ENCODE data around the gene KHDC4. TPM values are rescaled to one million over a fixed set of nuclear protein-coding genes. Genes with fewer than 3 reads are reported as not detected.

Gene KHDC4
- total RNA-seq, 3 donors from 2014 or later (not counting 1 experiment from before 2014, with no cell fraction given) = 61.9 to 101 (median 85.9) TPM

- H3K27me3 Mint-ChIP-seq (ENCODE audit: low read depth in 2 of 2) = no peaks in the 10 kb centered on the region
- no peaks in the 10 kb centered on the region for H3K36me3 Mint-ChIP-seq
- Histone ChIP-seq H3K4me3 (ENCODE audit: low read length) (no peak overlapping the region), H3K27me3 (ENCODE audit: control insufficient read depth, insufficient read depth, low read length) (no peaks in the 10 kb centered on the region), H3K9me3 (ENCODE audit: control insufficient read depth, insufficient read depth, low read length) (no peaks in the 10 kb centered on the region), H3K36me3 (ENCODE audit: control insufficient read depth, insufficient read depth, low read length) (peaks cover 8% of the 10 kb centered on the region), H3K27ac (ENCODE audit: low read length) (peak overlapping the region; percentile 79), H3K4me1 (ENCODE audit: control insufficient read depth, insufficient read depth, low read length) (peaks cover 83% of the 10 kb centered on the region)
- WGBS (ENCODE audit: insufficient coverage) = 89% methylated on average over 2 of the region's 3 CpGs
- intact Hi-C loops (cut with micrococcal nuclease) = no loop called here
- ATAC-seq (no peak), DNase-seq (peak in 1 of 2 donors; percentile 5)
- peak overlapping the region; percentile 90 to 94 for H3K27ac Mint-ChIP-seq
- TF ChIP-seq CTCF (IDR thresholded peaks at IDR 0.05) = no peak
- H3K4me3 Mint-ChIP-seq = peak overlapping the region; percentile 92
- no peaks in the 10 kb centered on the region for H3K9me3 Mint-ChIP-seq
- peaks cover 88 to 91% of the 10 kb centered on the region in 2 donors for H3K4me1 Mint-ChIP-seq
Observed at GRCh38 chr1:155973723-155974122, 39.5 kb upstream of the KHDC4 start.

- no peaks in the 10 kb centered on the region for H3K36me3 Mint-ChIP-seq
- peak overlapping the region; percentile 92 for H3K4me3 Mint-ChIP-seq
- Histone ChIP-seq H3K4me3 (ENCODE audit: low read length) (no peak overlapping the region), H3K9me3 (ENCODE audit: control insufficient read depth, insufficient read depth, low read length) (no peaks in the 10 kb centered on the region), H3K4me1 (ENCODE audit: control insufficient read depth, insufficient read depth, low read length) (peaks cover 97% of the 10 kb centered on the region), H3K36me3 (ENCODE audit: control insufficient read depth, insufficient read depth, low read length) (peaks cover 23% of the 10 kb centered on the region), H3K27ac (ENCODE audit: low read length) (peak overlapping the region; percentile 24), H3K27me3 (ENCODE audit: control insufficient read depth, insufficient read depth, low read length) (no peaks in the 10 kb centered on the region)
- peak in 1 of 2 donors; percentile 3 for DNase-seq
- H3K9me3 Mint-ChIP-seq = no peaks in the 10 kb centered on the region
- no peak for ATAC-seq
- no peak for TF ChIP-seq CTCF (IDR thresholded peaks at IDR 0.05)
- H3K27me3 Mint-ChIP-seq (ENCODE audit: low read depth in 2 of 2) = no peaks in the 10 kb centered on the region
- 79% methylated on average over 9 of the region's 9 CpGs for WGBS (ENCODE audit: insufficient coverage)
- H3K4me1 Mint-ChIP-seq = peaks cover 99 to 100% of the 10 kb centered on the region in 2 donors
- intact Hi-C loops (cut with micrococcal nuclease) = no loop called here
- peak overlapping the region; percentile 89 to 90 for H3K27ac Mint-ChIP-seq
Observed at GRCh38 chr1:155971910-155972809, 37.9 kb upstream of the KHDC4 start.

GRCh38 chr1:155970531-155971167 lies 36.4 kb upstream of the KHDC4 start:
- Mint-ChIP-seq H3K27ac (peak overlapping the region; percentile 89 to 90), H3K4me3 (peak overlapping the region; percentile 73), H3K36me3 (no peaks in the 10 kb centered on the region), H3K9me3 (no peaks in the 10 kb centered on the region), H3K27me3 (ENCODE audit: low read depth in 2 of 2) (no peaks in the 10 kb centered on the region), H3K4me1 (peaks cover 94 to 99% of the 10 kb centered on the region in 2 donors)
- Histone ChIP-seq H3K4me3 (ENCODE audit: low read length) (no peak overlapping the region), H3K27me3 (ENCODE audit: control insufficient read depth, insufficient read depth, low read length) (no peaks in the 10 kb centered on the region), H3K4me1 (ENCODE audit: control insufficient read depth, insufficient read depth, low read length) (peaks cover 99% of the 10 kb centered on the region), H3K27ac (ENCODE audit: low read length) (peak overlapping the region; percentile 50), H3K36me3 (ENCODE audit: control insufficient read depth, insufficient read depth, low read length) (peaks cover 38% of the 10 kb centered on the region), H3K9me3 (ENCODE audit: control insufficient read depth, insufficient read depth, low read length) (no peaks in the 10 kb centered on the region)
- no peak for TF ChIP-seq CTCF (IDR thresholded peaks at IDR 0.05)
- DNase-seq (peak in 1 of 2 donors; percentile 38), ATAC-seq (peak; percentile 54 to 82 (median 69))
- 20% methylated on average over 11 of the region's 11 CpGs for WGBS (ENCODE audit: insufficient coverage)
- intact Hi-C loops (cut with micrococcal nuclease) = no loop called here
